Stomach (tissue), 4 donors: ENCODE measurements around the gene XIRP2.

Experiments
- CTCF ChIP-seq, 7 experiments: fragments of 450-650 bp in 4 of 7; fragments of 200-600 bp in 3 of 7; sonication (generic) in 3 of 7; IDR thresholded peaks; one replicate each; pipeline ENCODE4 v1.5.1; 2016 to 2019; ENCODE audit warnings: antibody characterized with exemption in 7 of 7, control low read depth in 2 of 7, mild to moderate bottlenecking in 1 of 7
- EP300 ChIP-seq: sonication (generic); formaldehyde crosslinking; IDR thresholded peaks from one replicate; pipeline ENCODE4 v1.6.1; 2017; ENCODE audit warnings: antibody characterized with exemption
- POLR2A ChIP-seq, 4 donors: fragments of 450-650 bp; IDR thresholded peaks; one replicate each; pipeline ENCODE4 v1.6.1; 2016; ENCODE audit warnings: antibody characterized with exemption in 4 of 4, control low read depth in 2 of 4, mild to moderate bottlenecking in 1 of 4, moderate library complexity in 1 of 4
- POLR2AphosphoS5 ChIP-seq, 3 donors: sonication (generic); formaldehyde crosslinking; IDR thresholded peaks; one replicate each; pipeline ENCODE4 v1.6.1; 2016; ENCODE audit warnings: antibody characterized with exemption in 3 of 3

GRCh38 chr2:166841679-166842078 is 46.6 kb upstream of the XIRP2 start:
- no peak for TF ChIP-seq CTCF (IDR thresholded peaks at IDR 0.05)
- TF ChIP-seq EP300 = no peak
- TF ChIP-seq POLR2AphosphoS5 (IDR thresholded peaks at IDR 0.05) = no peak
- TF ChIP-seq POLR2A (IDR thresholded peaks at IDR 0.05) = no peak
